Measurements from ENCODE around the gene FAM186B. TPM values are rescaled to one million over a fixed set of nuclear protein-coding genes. Genes with fewer than 3 reads are reported as not detected.

Gene FAM186B
- total and polyA plus RNA-seq, 12 donors: 0.04 to 1.5 (median 0.66) TPM

- H3K9me3 ChIP-seq: no peaks in the 10 kb centered on the region
- peak within 1 kb of the TSS in 1 of 10 donors; percentile 20 for H3K27ac ChIP-seq
- H3K4me1 ChIP-seq: peaks cover 0 to 39% (median 14%) of the 10 kb centered on the region in 9 donors
- H3K36me3 ChIP-seq: no peaks in the 10 kb centered on the region
- peak within 1 kb of the TSS; percentile 39 to 60 (median 54) for H3K4me3 ChIP-seq
- TF ChIP-seq, protein P1, sequence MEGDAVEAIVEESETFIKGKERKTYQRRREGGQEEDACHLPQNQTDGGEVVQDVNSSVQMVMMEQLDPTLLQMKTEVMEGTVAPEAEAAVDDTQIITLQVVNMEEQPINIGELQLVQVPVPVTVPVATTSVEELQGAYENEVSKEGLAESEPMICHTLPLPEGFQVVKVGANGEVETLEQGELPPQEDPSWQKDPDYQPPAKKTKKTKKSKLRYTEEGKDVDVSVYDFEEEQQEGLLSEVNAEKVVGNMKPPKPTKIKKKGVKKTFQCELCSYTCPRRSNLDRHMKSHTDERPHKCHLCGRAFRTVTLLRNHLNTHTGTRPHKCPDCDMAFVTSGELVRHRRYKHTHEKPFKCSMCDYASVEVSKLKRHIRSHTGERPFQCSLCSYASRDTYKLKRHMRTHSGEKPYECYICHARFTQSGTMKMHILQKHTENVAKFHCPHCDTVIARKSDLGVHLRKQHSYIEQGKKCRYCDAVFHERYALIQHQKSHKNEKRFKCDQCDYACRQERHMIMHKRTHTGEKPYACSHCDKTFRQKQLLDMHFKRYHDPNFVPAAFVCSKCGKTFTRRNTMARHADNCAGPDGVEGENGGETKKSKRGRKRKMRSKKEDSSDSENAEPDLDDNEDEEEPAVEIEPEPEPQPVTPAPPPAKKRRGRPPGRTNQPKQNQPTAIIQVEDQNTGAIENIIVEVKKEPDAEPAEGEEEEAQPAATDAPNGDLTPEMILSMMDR (IDR thresholded peaks at IDR 0.05): peak in 1 of 9 donors; percentile 7
- 1 to 2% methylated on average over 56 to 107 of the region's 107 CpGs for WGBS, 2 donors
- DNase-seq: peak; percentile 80 to 84
- H3K27me3 ChIP-seq: peaks cover 0 to 54% (median 36%) of the 10 kb centered on the region in 7 donors
- intact Hi-C loops (cut with DNase I): loop anchor here in 1 of 10 donors (10.0 kb wide), 1 partner anchor 46 kb away; no protein-coding TSS in a partner anchor
- ATAC-seq: peak; percentile 69 to 88 (median 83)
Measured at GRCh38 chr12:49538510-49539403, 66.7 kb downstream of the FAM186B start, which contains the start of gene KCNH3. Gene KCNH3, plus strand, starts transcription at chr12:49539030. Its CDS starts 387 bp downstream, at chr12:49539417.

- Histone ChIP-seq H3K36me3 (no peaks in the 10 kb centered on the region), H3K4me1 (peaks cover 0 to 39% (median 14%) of the 10 kb centered on the region in 9 donors), H3K27me3 (peaks cover 0 to 49% (median 36%) of the 10 kb centered on the region in 7 donors), H3K27ac (peak overlapping the region in 1 of 10 donors; percentile 20), H3K4me3 (peak overlapping the region; percentile 39 to 60 (median 54)), H3K9me3 (no peaks in the 10 kb centered on the region)
- intact Hi-C loops (cut with DNase I): loop anchor here in 1 of 10 donors (10.0 kb wide), 1 partner anchor 47 kb away; no protein-coding TSS in a partner anchor
- ATAC-seq (peak in 5 of 8 donors; percentile 4 to 38 (median 7)), DNase-seq (no peak)
- WGBS, 2 donors: 1% methylated on average over 49 to 61 of the region's 61 CpGs
- TF ChIP-seq, protein P1 (IDR thresholded peaks at IDR 0.05): no peak
Measured at GRCh38 chr12:49537752-49538509, 67.5 kb downstream of the FAM186B start.

Other genes with a start within 250 kb of the FAM186B start
- 10 to 100 TPM in 1 of 10 donors, 1 to 10 TPM in 9; 3.5 to 10.6 (median 5.1) TPM for gene SPATS2, start 238.2 kb downstream of the FAM186B start, total RNA-seq
- gene SPATS2, start 238.2 kb downstream of the FAM186B start, polyA plus RNA-seq: 10 to 100 TPM in 1 of 2 donors, 1 to 10 TPM in 1; 4.8 to 11.5 TPM
- gene KCNH3, start 66.6 kb downstream of the FAM186B start, total RNA-seq: 1 to 10 TPM in 1 of 10 donors, under 1 TPM in 9; 0.16 to 1.2 (median 0.26) TPM
- 1 to 10 TPM in 1 of 2 donors, under 1 TPM in 1; 0.17 to 2.0 TPM for gene KCNH3, start 66.6 kb downstream of the FAM186B start, polyA plus RNA-seq
- 100 to 1,000 TPM in 1 of 10 donors, 10 to 100 TPM in 9; 72.6 to 118 (median 82.2) TPM for gene MCRS1, start 37.5 kb downstream of the FAM186B start, total RNA-seq
- 10 to 100 TPM; 73.3 to 94.7 TPM for gene MCRS1, start 37.5 kb downstream of the FAM186B start, polyA plus RNA-seq
- 10 to 100 TPM; 16.8 to 26.2 (median 21.6) TPM for gene PRPF40B, start 17.9 kb upstream of the FAM186B start, total RNA-seq
- gene PRPF40B, start 17.9 kb upstream of the FAM186B start, polyA plus RNA-seq: 10 to 100 TPM; 13.4 to 37.5 TPM
- 10 to 100 TPM; 10.1 to 19.6 (median 12.0) TPM for gene FMNL3, start 101.8 kb upstream of the FAM186B start, total RNA-seq
- gene FMNL3, start 101.8 kb upstream of the FAM186B start, polyA plus RNA-seq: 10 to 100 TPM in 1 of 2 donors, 1 to 10 TPM in 1; 5.7 to 10.9 TPM
- gene TMBIM6, start 135.9 kb upstream of the FAM186B start, total RNA-seq: 100 to 1,000 TPM; 174 to 322 (median 202) TPM
- 100 to 1,000 TPM; 110 to 260 TPM for gene TMBIM6, start 135.9 kb upstream of the FAM186B start, polyA plus RNA-seq
- gene NCKAP5L, start 222.8 kb upstream of the FAM186B start, total RNA-seq: 10 to 100 TPM; 17.3 to 32.1 (median 23.7) TPM
- gene NCKAP5L, start 222.8 kb upstream of the FAM186B start, polyA plus RNA-seq: 10 to 100 TPM; 11.6 to 44.6 TPM
- 1 to 10 TPM; 1.1 to 3.9 (median 2.4) TPM for gene BCDIN3D, start 237.5 kb upstream of the FAM186B start, total RNA-seq
- gene BCDIN3D, start 237.5 kb upstream of the FAM186B start, polyA plus RNA-seq: 1 to 10 TPM; 2.0 TPM

All from heart right ventricle (tissue), 16 donors.